Spleen (tissue), 7 donors: Measurements from ENCODE around the gene NKG7.

ENCODE experiments used
- POLR2A ChIP-seq, 3 donors: fragments of 450-650 bp; IDR thresholded peaks; one replicate each; pipeline ENCODE4 v1.5.1; 2017; ENCODE audit warnings: antibody characterized with exemption in 3 of 3, mild to moderate bottlenecking in 1 of 3
- POLR2AphosphoS5 ChIP-seq, 3 donors: sonication (generic); formaldehyde crosslinking; IDR thresholded peaks; one replicate each; pipeline ENCODE4 v1.5.1; 2017; ENCODE audit warnings: antibody characterized with exemption in 3 of 3
- TF ChIP-seq, protein P1 (sequence below), 11 experiments: fragments of 200-600 bp in 7 of 11; fragments of 450-650 bp in 4 of 11; sonication (generic) in 4 of 11; IDR thresholded peaks in 8 of 11; conservative IDR thresholded peaks in 3 of 11; 1 replicate in 7 of 11; 2 replicates in 4 of 11; pipeline versions ENCODE4 v1.4.0 to v1.8.0; 2016 to 2021; ENCODE audit warnings: antibody characterized with exemption in 11 of 11, inconsistent platforms in 4 of 11, mild to moderate bottlenecking in 1 of 11
- donor health status: DM: no; HTN: no; CAD: no; lungs with moderate emphysema.
- donor health status: DM: no; HTN: no; CAD: no.
- donor health status: DM: no; HTN: no; CAD: no.

GRCh38 chr19:51342631-51343569, 29.6 kb downstream of the NKG7 start:
- TF ChIP-seq, protein P1, sequence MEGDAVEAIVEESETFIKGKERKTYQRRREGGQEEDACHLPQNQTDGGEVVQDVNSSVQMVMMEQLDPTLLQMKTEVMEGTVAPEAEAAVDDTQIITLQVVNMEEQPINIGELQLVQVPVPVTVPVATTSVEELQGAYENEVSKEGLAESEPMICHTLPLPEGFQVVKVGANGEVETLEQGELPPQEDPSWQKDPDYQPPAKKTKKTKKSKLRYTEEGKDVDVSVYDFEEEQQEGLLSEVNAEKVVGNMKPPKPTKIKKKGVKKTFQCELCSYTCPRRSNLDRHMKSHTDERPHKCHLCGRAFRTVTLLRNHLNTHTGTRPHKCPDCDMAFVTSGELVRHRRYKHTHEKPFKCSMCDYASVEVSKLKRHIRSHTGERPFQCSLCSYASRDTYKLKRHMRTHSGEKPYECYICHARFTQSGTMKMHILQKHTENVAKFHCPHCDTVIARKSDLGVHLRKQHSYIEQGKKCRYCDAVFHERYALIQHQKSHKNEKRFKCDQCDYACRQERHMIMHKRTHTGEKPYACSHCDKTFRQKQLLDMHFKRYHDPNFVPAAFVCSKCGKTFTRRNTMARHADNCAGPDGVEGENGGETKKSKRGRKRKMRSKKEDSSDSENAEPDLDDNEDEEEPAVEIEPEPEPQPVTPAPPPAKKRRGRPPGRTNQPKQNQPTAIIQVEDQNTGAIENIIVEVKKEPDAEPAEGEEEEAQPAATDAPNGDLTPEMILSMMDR (IDR thresholded peaks at IDR 0.05 in 8 of 11, conservative IDR thresholded peaks at IDR 0.05 in 3 of 11): no peak
- no peak for TF ChIP-seq POLR2AphosphoS5 (IDR thresholded peaks at IDR 0.05)
- no peak for TF ChIP-seq POLR2A (IDR thresholded peaks at IDR 0.05)
